ENCODE data around the gene COL4A2. TPM values are rescaled to one million over a fixed set of nuclear protein-coding genes. Genes with fewer than 3 reads are reported as not detected.

The COL4A2 gene
- total and polyA plus RNA-seq, 7 experiments from 2014 or later: 0.05 TPM; not detected in 6

- H3K4me1 Mint-ChIP-seq: peaks cover 19 to 39% (median 33%) of the 10 kb centered on the region in 7 donors
- Histone ChIP-seq H3K27me3 (ENCODE audit: control insufficient read depth in 2 of 2, insufficient read depth in 2 of 2, low read length in 2 of 2) (no peaks in the 10 kb centered on the region), H3K4me1 (ENCODE audit: control insufficient read depth in 2 of 2, insufficient read depth in 2 of 2, low read length in 2 of 2) (peaks cover 0 to 17% of the 10 kb centered on the region in 2 donors), H3K36me3 (ENCODE audit: control insufficient read depth in 2 of 3, insufficient read depth in 3 of 3, low read length in 3 of 3) (no peaks in the 10 kb centered on the region), H3K4me3 (ENCODE audit: low read length) (peak overlapping the region; percentile 15), H3K27ac (ENCODE audit: low read depth, low read length) (peak overlapping the region; percentile 46), H3K9me3 (ENCODE audit: control insufficient read depth in 2 of 3, low read length in 3 of 3) (no peaks in the 10 kb centered on the region)
- POLR2A ChIA-PET: interaction anchor here (1.3 kb wide), 1 partner anchor 46 kb away, joined by 5 read pairs; no protein-coding TSS in a partner anchor
- H3K4me3 Mint-ChIP-seq: peak overlapping the region; percentile 27 to 86 (median 78)
- H3K27me3 Mint-ChIP-seq: peaks cover 0 to 37% (median 5%) of the 10 kb centered on the region in 5 donors
- intact Hi-C loops (cut with micrococcal nuclease): loop anchor here (5.0 kb wide), 2 partner anchors 41 to 554 kb away; partner anchors contain the start of gene IRS2 (in 1 of the 2)
- CTCF ChIA-PET: no interaction called here
- H3K36me3 Mint-ChIP-seq: peaks cover 0 to 2% (median 0%) of the 10 kb centered on the region in 5 donors
- DNase-seq: peak in 2 of 9 donors; percentile 5 to 6
- H3K27ac Mint-ChIP-seq: peak overlapping the region; percentile 18 to 95 (median 87)
- H3K9me3 Mint-ChIP-seq: peaks cover 0 to 5% (median 0%) of the 10 kb centered on the region in 11 donors
- peak; percentile 33 for ATAC-seq
Observed at GRCh38 chr13:110341445-110342244, 34.6 kb downstream of the COL4A2 start.

- intact Hi-C loops (cut with micrococcal nuclease): loop anchor here (5.0 kb wide), 2 partner anchors 40 to 555 kb away; partner anchors contain the start of gene IRS2 (in 1 of the 2)
Observed at GRCh38 chr13:110342474-110342873, 35.4 kb downstream of the COL4A2 start.

GRCh38 chr13:110343241-110343865 is 36.3 kb downstream of the COL4A2 start:
- H3K9me3 ChIP-seq (ENCODE audit: control insufficient read depth in 2 of 3, low read length in 3 of 3): no peaks in the 10 kb centered on the region
- CTCF ChIA-PET: no interaction called here
- H3K27me3 ChIP-seq (ENCODE audit: control insufficient read depth in 2 of 2, insufficient read depth in 2 of 2, low read length in 2 of 2): no peaks in the 10 kb centered on the region
- intact Hi-C loops (cut with micrococcal nuclease): loop anchor here (5.0 kb wide), 2 partner anchors 39 to 556 kb away; partner anchors contain the start of gene IRS2 (in 1 of the 2)
- ATAC-seq: no peak
- Mint-ChIP-seq H3K27me3 (peaks cover 4 to 40% (median 5%) of the 10 kb centered on the region in 5 donors), H3K27ac (peak overlapping the region in 1 of 9 donors; percentile 5), H3K4me1 (peaks cover 19 to 35% (median 33%) of the 10 kb centered on the region in 7 donors), H3K4me3 (no peak overlapping the region), H3K36me3 (peaks cover 0 to 2% (median 0%) of the 10 kb centered on the region in 5 donors), H3K9me3 (peaks cover 0 to 5% (median 0%) of the 10 kb centered on the region in 11 donors)
- peaks cover 0 to 17% of the 10 kb centered on the region in 2 donors for H3K4me1 ChIP-seq (ENCODE audit: control insufficient read depth in 2 of 2, insufficient read depth in 2 of 2, low read length in 2 of 2)
- DNase-seq: no peak
- H3K36me3 ChIP-seq (ENCODE audit: control insufficient read depth in 2 of 3, insufficient read depth in 3 of 3, low read length in 3 of 3): no peaks in the 10 kb centered on the region
- no peak overlapping the region for H3K27ac ChIP-seq (ENCODE audit: low read depth, low read length)
- POLR2A ChIA-PET: interaction anchor here (0.6 kb wide), 1 partner anchor 88 kb away, joined by 3 read pairs; no protein-coding TSS in a partner anchor
- H3K4me3 ChIP-seq (ENCODE audit: low read length): no peak overlapping the region

More at GRCh38 chr13:110342474-110342873, 35.4 kb downstream of the COL4A2 start:
- peak overlapping the region in 2 of 9 donors; percentile 94 to 95 for H3K27ac Mint-ChIP-seq
- CTCF ChIA-PET: no interaction called here
- H3K4me1 Mint-ChIP-seq: peaks cover 19 to 39% (median 33%) of the 10 kb centered on the region in 7 donors
- H3K9me3 Mint-ChIP-seq: peaks cover 0 to 5% (median 0%) of the 10 kb centered on the region in 11 donors
- Histone ChIP-seq H3K4me3 (ENCODE audit: low read length) (no peak overlapping the region), H3K9me3 (ENCODE audit: control insufficient read depth in 2 of 3, low read length in 3 of 3) (no peaks in the 10 kb centered on the region), H3K36me3 (ENCODE audit: control insufficient read depth in 2 of 3, insufficient read depth in 3 of 3, low read length in 3 of 3) (no peaks in the 10 kb centered on the region), H3K27me3 (ENCODE audit: control insufficient read depth in 2 of 2, insufficient read depth in 2 of 2, low read length in 2 of 2) (no peaks in the 10 kb centered on the region), H3K27ac (ENCODE audit: low read depth, low read length) (no peak overlapping the region), H3K4me1 (ENCODE audit: control insufficient read depth in 2 of 2, insufficient read depth in 2 of 2, low read length in 2 of 2) (peaks cover 0 to 17% of the 10 kb centered on the region in 2 donors)
- H3K36me3 Mint-ChIP-seq: peaks cover 0 to 2% (median 0%) of the 10 kb centered on the region in 5 donors
- POLR2A ChIA-PET: no interaction called here
- ATAC-seq: no peak
- H3K27me3 Mint-ChIP-seq: peaks cover 0 to 37% (median 5%) of the 10 kb centered on the region in 5 donors
- DNase-seq: no peak
- H3K4me3 Mint-ChIP-seq: no peak overlapping the region

GRCh38 chr13:110344320-110344719 is 37.2 kb downstream of the COL4A2 start:
- Mint-ChIP-seq H3K27ac (peak overlapping the region in 2 of 9 donors; percentile 26 to 50), H3K36me3 (peaks cover 0 to 2% (median 0%) of the 10 kb centered on the region in 5 donors), H3K27me3 (peaks cover 0 to 44% (median 5%) of the 10 kb centered on the region in 5 donors), H3K4me3 (no peak overlapping the region), H3K4me1 (peaks cover 17 to 27% (median 26%) of the 10 kb centered on the region in 7 donors), H3K9me3 (peaks cover 0 to 5% (median 0%) of the 10 kb centered on the region in 11 donors)
- Histone ChIP-seq H3K27me3 (ENCODE audit: control insufficient read depth in 2 of 2, insufficient read depth in 2 of 2, low read length in 2 of 2) (no peaks in the 10 kb centered on the region), H3K4me1 (ENCODE audit: control insufficient read depth in 2 of 2, insufficient read depth in 2 of 2, low read length in 2 of 2) (peaks cover 0 to 15% of the 10 kb centered on the region in 2 donors), H3K36me3 (ENCODE audit: control insufficient read depth in 2 of 3, insufficient read depth in 3 of 3, low read length in 3 of 3) (no peaks in the 10 kb centered on the region), H3K27ac (ENCODE audit: low read depth, low read length) (no peak overlapping the region), H3K4me3 (ENCODE audit: low read length) (no peak overlapping the region), H3K9me3 (ENCODE audit: control insufficient read depth in 2 of 3, low read length in 3 of 3) (no peaks in the 10 kb centered on the region)
- DNase-seq (no peak), ATAC-seq (no peak)
- intact Hi-C loops (cut with micrococcal nuclease): loop anchor here (5.0 kb wide), 2 partner anchors 38 to 557 kb away; partner anchors contain the start of gene IRS2 (in 1 of the 2)
- ChIA-PET CTCF (no interaction called here), POLR2A (interaction anchor here (0.6 kb wide), 1 partner anchor 371 kb away, joined by 3 read pairs; no protein-coding TSS in a partner anchor)

GRCh38 chr13:110345266-110345665 is 38.2 kb downstream of the COL4A2 start:
- intact Hi-C loops (cut with micrococcal nuclease): no loop called here
- H3K27ac Mint-ChIP-seq: no peak overlapping the region
- CTCF ChIA-PET: no interaction called here

GRCh38 chr13:110345701-110346100 is 38.6 kb downstream of the COL4A2 start:
- CTCF ChIA-PET: no interaction called here
- H3K4me1 ChIP-seq (ENCODE audit: control insufficient read depth in 2 of 2, insufficient read depth in 2 of 2, low read length in 2 of 2): peaks cover 0 to 2% of the 10 kb centered on the region in 2 donors
- Mint-ChIP-seq H3K27me3 (peaks cover 0 to 35% (median 3%) of the 10 kb centered on the region in 5 donors), H3K4me1 (peaks cover 4 to 13% (median 12%) of the 10 kb centered on the region in 7 donors), H3K9me3 (peaks cover 0 to 5% (median 0%) of the 10 kb centered on the region in 11 donors), H3K27ac (no peak overlapping the region), H3K4me3 (no peak overlapping the region), H3K36me3 (no peaks in the 10 kb centered on the region)
- no peak for DNase-seq
- intact Hi-C loops (cut with micrococcal nuclease): no loop called here
- H3K27me3 ChIP-seq (ENCODE audit: control insufficient read depth in 2 of 2, insufficient read depth in 2 of 2, low read length in 2 of 2): no peaks in the 10 kb centered on the region
- H3K9me3 ChIP-seq (ENCODE audit: control insufficient read depth in 2 of 3, low read length in 3 of 3): no peaks in the 10 kb centered on the region
- no peaks in the 10 kb centered on the region for H3K36me3 ChIP-seq (ENCODE audit: control insufficient read depth in 2 of 3, insufficient read depth in 3 of 3, low read length in 3 of 3)
- POLR2A ChIA-PET: no interaction called here
- no peak for ATAC-seq
- no peak overlapping the region for H3K4me3 ChIP-seq (ENCODE audit: low read length)
- no peak overlapping the region for H3K27ac ChIP-seq (ENCODE audit: low read depth, low read length)

More at GRCh38 chr13:110345266-110345665, 38.2 kb downstream of the COL4A2 start:
- Histone ChIP-seq H3K27me3 (ENCODE audit: control insufficient read depth in 2 of 2, insufficient read depth in 2 of 2, low read length in 2 of 2) (no peaks in the 10 kb centered on the region), H3K27ac (ENCODE audit: low read depth, low read length) (no peak overlapping the region), H3K4me3 (ENCODE audit: low read length) (no peak overlapping the region), H3K36me3 (ENCODE audit: control insufficient read depth in 2 of 3, insufficient read depth in 3 of 3, low read length in 3 of 3) (no peaks in the 10 kb centered on the region), H3K9me3 (ENCODE audit: control insufficient read depth in 2 of 3, low read length in 3 of 3) (no peaks in the 10 kb centered on the region), H3K4me1 (ENCODE audit: control insufficient read depth in 2 of 2, insufficient read depth in 2 of 2, low read length in 2 of 2) (peaks cover 0 to 6% of the 10 kb centered on the region in 2 donors)
- Mint-ChIP-seq H3K4me3 (no peak overlapping the region), H3K4me1 (peaks cover 8 to 18% (median 16%) of the 10 kb centered on the region in 7 donors), H3K36me3 (peaks cover 0 to under 1% (median 0%) of the 10 kb centered on the region in 5 donors), H3K27me3 (peaks cover 0 to 39% (median 4%) of the 10 kb centered on the region in 5 donors), H3K9me3 (peaks cover 0 to 5% (median 0%) of the 10 kb centered on the region in 11 donors)
- no peak for DNase-seq
- POLR2A ChIA-PET: no interaction called here
- ATAC-seq: no peak
